Cardiac muscle cell (in vitro differentiated cells and primary cell): ENCODE data around the gene ATP1A4. TPM values are rescaled to one million over a fixed set of nuclear protein-coding genes. Genes with fewer than 3 reads are reported as not detected.

Experiments used
- DNase-seq, 2 donors: peaks; one replicate each; pipeline versions ENCODE4 v3.0.0 to v3.0.0-alpha.2; 2010 to 2017; ENCODE audit warnings: low read depth in 1 of 2, low spot score in 1 of 2
- H3K27ac ChIP-seq: fragments of 200-600 bp; sonication (generic); 2 replicates; pipeline ENCODE4 v1.5.1; 2016
- H3K27me3 ChIP-seq: fragments of 200-600 bp; sonication (generic); 2 replicates; pipeline ENCODE4 v1.6.0; 2016; ENCODE audit warnings: control low read depth
- H3K36me3 ChIP-seq: fragments of 200-600 bp; sonication (generic); 2 replicates; pipeline ENCODE4 v1.5.1; 2016; ENCODE audit warnings: control low read depth
- H3K4me1 ChIP-seq: fragments of 200-600 bp; sonication (generic); 2 replicates; pipeline ENCODE4 v1.8.1; 2017; ENCODE audit warnings: low read depth, mild to moderate bottlenecking, mixed run types
- H3K4me3 ChIP-seq: fragments of 200-600 bp; sonication (generic); 2 replicates; pipeline ENCODE4 v1.5.1; 2016; ENCODE audit warnings: mild to moderate bottlenecking
- H3K9me3 ChIP-seq: fragments of 200-600 bp; sonication (generic); 2 replicates; pipeline ENCODE4 v1.5.1; 2017; ENCODE audit warnings: low read depth, mild to moderate bottlenecking, control low read depth
- CTCF ChIP-seq: IDR thresholded peaks from 2 replicates; pipeline ENCODE4 v1.5.1; 2012; ENCODE audit warnings: low read depth, mild to moderate bottlenecking, low read length
- polyA plus RNA-seq: library from polyadenylated mRNA; unstranded; fragments of >200 nt; fragmentation: Nextera tagmentation; extraction: Ambion mirVana; gene quantifications from 2 replicates; pipeline ENCODE4 v1.2.1, GENCODE V29; 2016
- total RNA-seq: library from RNA; depleted of rRNA; stranded (reverse); fragments of >200 nt; gene quantifications from 2 replicates; pipeline ENCODE4 v1.2.3, GENCODE V29; 2016

The ATP1A4 gene
- total and polyA plus RNA-seq, 2 experiments from 2014 or later, result 0.21 to 0.57 TPM

GRCh38 chr1:160221089-160221488, 69.7 kb downstream of the ATP1A4 start:
- H3K4me3 ChIP-seq, result no peak overlapping the region
- peaks cover 65% of the 10 kb centered on the region for H3K36me3 ChIP-seq
- no peak for TF ChIP-seq CTCF
- H3K9me3 ChIP-seq, result no peaks in the 10 kb centered on the region
- H3K4me1 ChIP-seq, result peaks cover 20% of the 10 kb centered on the region
- DNase-seq, result no peak
- H3K27ac ChIP-seq, result peak overlapping the region; percentile 75
- H3K27me3 ChIP-seq, result no peaks in the 10 kb centered on the region

DNA sequence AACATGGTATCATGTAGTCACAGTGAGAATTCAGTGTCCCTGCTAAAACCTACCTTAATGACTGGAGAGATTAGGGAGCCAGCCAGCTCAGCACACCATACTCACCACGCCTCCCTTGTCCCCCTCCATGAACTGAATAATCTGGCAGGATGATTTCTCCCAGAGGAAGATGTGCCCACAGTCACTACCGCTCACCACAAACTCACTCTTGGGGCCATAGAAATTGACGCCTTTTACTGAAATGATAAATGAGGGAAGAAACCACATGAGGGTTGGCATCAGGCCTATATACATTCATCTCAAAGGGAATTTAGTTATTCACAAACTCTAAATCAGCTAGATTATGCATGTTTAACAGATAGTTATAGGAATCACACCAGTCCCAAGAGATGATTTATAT, 71.1 kb downstream of the ATP1A4 start:
- TF ChIP-seq CTCF, result no peak
- Histone ChIP-seq H3K9me3 (no peaks in the 10 kb centered on the region), H3K4me1 (peaks cover 17% of the 10 kb centered on the region), H3K27me3 (no peaks in the 10 kb centered on the region), H3K4me3 (no peak overlapping the region), H3K27ac (peak overlapping the region; percentile 25), H3K36me3 (peaks cover 69% of the 10 kb centered on the region)
- no peak for DNase-seq

GRCh38 chr1:160224606-160225005, 73.2 kb downstream of the ATP1A4 start:
- H3K36me3 ChIP-seq, result peaks cover 74% of the 10 kb centered on the region
- no peaks in the 10 kb centered on the region for H3K27me3 ChIP-seq
- no peak overlapping the region for H3K27ac ChIP-seq
- H3K4me3 ChIP-seq, result no peak overlapping the region
- H3K4me1 ChIP-seq, result peaks cover 13% of the 10 kb centered on the region
- no peaks in the 10 kb centered on the region for H3K9me3 ChIP-seq
- no peak for DNase-seq
- TF ChIP-seq CTCF, result no peak

- no peak for DNase-seq
- Histone ChIP-seq H3K27me3 (no peaks in the 10 kb centered on the region), H3K4me3 (no peak overlapping the region), H3K9me3 (no peaks in the 10 kb centered on the region), H3K4me1 (peaks cover 6% of the 10 kb centered on the region), H3K36me3 (peaks cover 77% of the 10 kb centered on the region), H3K27ac (no peak overlapping the region)
- TF ChIP-seq CTCF, result no peak
These were observed 73.9 kb downstream of the ATP1A4 start for GRCh38 chr1:160225345-160225744.

DNA sequence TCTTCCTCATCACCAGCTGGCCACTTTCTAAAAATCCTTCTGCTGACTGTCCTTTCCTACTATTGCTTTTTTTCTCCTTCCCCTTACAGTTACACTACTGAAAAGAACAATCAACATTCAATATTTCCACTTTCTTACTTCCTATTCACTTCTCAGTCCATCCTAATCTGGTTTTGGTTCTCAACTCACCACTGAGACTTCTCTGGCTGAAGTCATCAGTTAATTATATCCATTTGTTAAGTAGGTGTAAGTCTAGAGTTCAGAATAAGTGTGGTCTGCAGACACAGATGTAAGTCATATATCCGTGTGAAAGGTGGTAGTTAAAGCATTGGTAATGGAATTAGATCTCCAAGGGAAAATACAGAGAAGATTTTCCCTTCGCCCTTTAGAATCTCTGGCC, 75.2 kb downstream of the ATP1A4 start:
- DNase-seq, result no peak
- H3K4me1 ChIP-seq, result peaks cover 6% of the 10 kb centered on the region
- H3K27me3 ChIP-seq, result no peaks in the 10 kb centered on the region
- H3K4me3 ChIP-seq, result no peak overlapping the region
- H3K9me3 ChIP-seq, result no peaks in the 10 kb centered on the region
- H3K27ac ChIP-seq, result peak overlapping the region; percentile 52
- TF ChIP-seq CTCF, result no peak
- H3K36me3 ChIP-seq, result peaks cover 85% of the 10 kb centered on the region

DNA sequence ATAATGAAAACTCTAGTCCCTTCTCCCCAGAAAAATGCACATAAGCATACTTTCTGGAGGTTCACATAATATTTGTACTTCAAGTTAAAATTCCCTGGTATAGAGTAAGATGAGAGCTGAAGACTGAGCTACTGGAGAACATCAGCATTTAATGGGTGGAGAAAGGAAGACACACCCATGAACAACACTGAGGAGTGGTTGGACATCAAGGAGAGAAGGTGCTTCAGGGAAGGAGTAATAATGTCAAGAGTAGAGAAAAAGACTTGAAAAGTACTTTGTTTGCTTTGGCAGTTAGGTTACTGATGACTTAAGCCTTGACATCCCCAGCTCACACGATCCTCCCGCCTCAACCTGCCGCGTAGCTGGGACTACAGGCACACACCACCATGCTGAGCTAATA, 75.6 kb downstream of the ATP1A4 start:
- H3K4me3 ChIP-seq, result no peak overlapping the region
- no peaks in the 10 kb centered on the region for H3K9me3 ChIP-seq
- TF ChIP-seq CTCF, result no peak
- DNase-seq, result no peak
- peak overlapping the region; percentile 52 for H3K27ac ChIP-seq
- peaks cover 6% of the 10 kb centered on the region for H3K4me1 ChIP-seq
- no peaks in the 10 kb centered on the region for H3K27me3 ChIP-seq
- peaks cover 84% of the 10 kb centered on the region for H3K36me3 ChIP-seq
